Endothelial cell of umbilical vein (primary cell): ENCODE measurements around the gene LENEP. TPM values are rescaled to one million over a fixed set of nuclear protein-coding genes. Genes with fewer than 3 reads are reported as not detected.

Source experiments
- BruUV-seq: library from RNA; stranded (reverse); fragments of 400-500 nt; replicated peaks from 2 replicates; lab custom pipeline; 2021; lab: Mats Ljungman, UMichigan
- CTCF ChIA-PET: fragments of 300-600, 350-600 bp; sonication (Branson Sonifier 250); formaldehyde crosslinking; loops from one replicate; lab custom pipeline; 2021; ENCODE audit warnings: antibody characterized with exemption, inconsistent platforms; lab: Charles Lee
- POLR2A ChIA-PET: fragments of 300-600, 350-600 bp; sonication (Branson Sonifier 250); formaldehyde crosslinking; loops from one replicate; lab custom pipeline; 2021; ENCODE audit warnings: antibody characterized with exemption, inconsistent platforms; lab: Charles Lee
- DNase-seq: peaks from one replicate; pipeline ENCODE4 v3.0.0-alpha.2; 2011; ENCODE audit warnings: low read depth, low spot score
- FAIRE-seq: peaks from 2 replicates; lab custom pipeline; 2011; peaks lifted over from hg19 to GRCh38; lab: Jason Lieb, UNC
- H2AFZ ChIP-seq: 2 replicates; pipeline ENCODE4 v1.6.0; 2012; ENCODE audit warnings: low read depth, low read length, control low read depth, inconsistent platforms
- H3K27ac ChIP-seq: 2 replicates; pipeline ENCODE4 v1.5.1; 2011; ENCODE audit warnings: low read depth, mild to moderate bottlenecking, control low read depth, low read length, moderate library complexity; ENCODE audit not compliant: insufficient read depth
- H3K27me3 ChIP-seq, 2 experiments: 2 replicates each; pipeline versions ENCODE4 v1.6.0 to v1.6.1; 2011; ENCODE audit warnings: low read length in 2 of 2, mixed read lengths in 1 of 2; ENCODE audit not compliant: control insufficient read depth in 2 of 2, insufficient read depth in 2 of 2
- H3K36me3 ChIP-seq, 2 experiments: 2 replicates in 1 of 2; 3 replicates in 1 of 2; pipeline ENCODE4 v1.5.1; 2011; ENCODE audit warnings: low read length in 2 of 2, mild to moderate bottlenecking in 1 of 2, moderate library complexity in 1 of 2; ENCODE audit not compliant: control insufficient read depth in 2 of 2, insufficient read depth in 2 of 2; ENCODE audit errors: extremely low read depth in 1 of 2
- H3K4me1 ChIP-seq: 3 replicates; pipeline ENCODE4 v1.5.1; 2011; ENCODE audit warnings: mild to moderate bottlenecking, low read length; ENCODE audit not compliant: control insufficient read depth, insufficient read depth; ENCODE audit errors: extremely low read depth
- H3K4me2 ChIP-seq: 2 replicates; pipeline ENCODE4 v1.6.1; 2011; ENCODE audit warnings: low read length, control low read depth, mixed read lengths; ENCODE audit not compliant: insufficient read depth
- H3K4me3 ChIP-seq, 3 experiments: fragments of 200-600 bp in 1 of 3; sonication (generic), shearing (Covaris generic) in 1 of 3; replicated peaks in 1 of 3; 2 replicates each; pipeline ENCODE4 v1.5.1; 2011 to 2016; ENCODE audit warnings: control low read depth in 3 of 3, low read length in 3 of 3, mild to moderate bottlenecking in 2 of 3, inconsistent platforms in 1 of 3, low read depth in 1 of 3, moderate library complexity in 1 of 3; ENCODE audit not compliant: insufficient read depth in 1 of 3
- H3K79me2 ChIP-seq: 2 replicates; pipeline ENCODE4 v1.6.0; 2012; ENCODE audit warnings: low read length, inconsistent platforms; ENCODE audit not compliant: control insufficient read depth, insufficient read depth
- H3K9ac ChIP-seq: replicated peaks from 2 replicates; pipeline ENCODE3; 2011; ENCODE audit warnings: low read length, control low read depth; ENCODE audit not compliant: insufficient read depth; ENCODE audit errors: extremely low read depth
- H3K9me1 ChIP-seq: replicated peaks from 3 replicates; pipeline ENCODE4 v1.6.0; 2011; ENCODE audit warnings: mild to moderate bottlenecking, low read length; ENCODE audit not compliant: control insufficient read depth, insufficient read depth; ENCODE audit errors: extremely low read depth
- H3K9me3 ChIP-seq: replicated peaks from 2 replicates; pipeline ENCODE4 v1.5.1; 2012; ENCODE audit warnings: low read length, inconsistent platforms; ENCODE audit not compliant: control insufficient read depth, insufficient read depth
- H4K20me1 ChIP-seq: replicated peaks from 2 replicates; pipeline ENCODE3; 2011; ENCODE audit warnings: mild to moderate bottlenecking, low read length; ENCODE audit not compliant: control insufficient read depth, insufficient read depth; ENCODE audit errors: extremely low read depth
- CTCF ChIP-seq, 2 donors: IDR thresholded peaks; 1 replicate in 1 of 2; 2 replicates in 1 of 2; pipeline ENCODE4 v1.5.1; 2011; ENCODE audit warnings: low read length in 2 of 2, mild to moderate bottlenecking in 2 of 2, moderate library complexity in 2 of 2, control low read depth in 1 of 2, inconsistent platforms in 1 of 2, low read depth in 1 of 2; ENCODE audit not compliant: insufficient read depth in 1 of 2; ENCODE audit errors: extremely low read depth in 1 of 2
- EZH2 ChIP-seq: IDR thresholded peaks from 2 replicates; pipeline ENCODE4 v1.6.1; 2012; ENCODE audit warnings: borderline replicate concordance, low read depth, mild to moderate bottlenecking, moderate library complexity, low read length, inconsistent platforms; ENCODE audit not compliant: severe bottlenecking
- FOS ChIP-seq: IDR thresholded peaks from 2 replicates; pipeline ENCODE4 v1.6.1; 2011; ENCODE audit warnings: mild to moderate bottlenecking, low read length, moderate library complexity, borderline replicate concordance; ENCODE audit not compliant: insufficient read depth
- GATA2 ChIP-seq: IDR thresholded peaks from 2 replicates; pipeline ENCODE4 v1.7.0; 2011; ENCODE audit warnings: low read depth, mild to moderate bottlenecking, moderate library complexity, mixed read lengths, low read length; ENCODE audit not compliant: insufficient read length, insufficient read depth
- JUN ChIP-seq: IDR thresholded peaks from 2 replicates; pipeline ENCODE4 v1.6.1; 2011; ENCODE audit warnings: borderline replicate concordance, low read depth; ENCODE audit not compliant: insufficient read length, insufficient read depth
- MAX ChIP-seq: IDR thresholded peaks from 2 replicates; pipeline ENCODE4 v1.6.1; 2011; ENCODE audit not compliant: insufficient read depth, insufficient read length
- MYC ChIP-seq: IDR thresholded peaks from one replicate; pipeline ENCODE4 v1.6.1; 2011; ENCODE audit warnings: mild to moderate bottlenecking, low read depth, low read length
- POLR2A ChIP-seq: IDR thresholded peaks from 2 replicates; pipeline ENCODE4 v1.6.1; 2012; ENCODE audit warnings: low read depth, mild to moderate bottlenecking, control low read depth, low read length
- POLR2AphosphoS5 ChIP-seq: IDR thresholded peaks from 2 replicates; pipeline ENCODE4 v1.6.1; 2012; ENCODE audit warnings: low read depth, mild to moderate bottlenecking, control low read depth, low read length, moderate library complexity; ENCODE audit not compliant: insufficient read depth
- dilution Hi-C: fragments of 300-500 bp; cut with MboI; formaldehyde crosslinking; loops from one replicate; pipeline ENCODE4 v1.15.0; 2019; ENCODE audit warnings: low sequenced_read_pairs; ENCODE audit not compliant: extremely low pct_ligation_motif_present
- intact Hi-C: fragments of 100-400 bp; cut with micrococcal nuclease; formaldehyde crosslinking; loops from one replicate; pipeline ENCODE4 v1.10.0; 2022
- polyA plus RNA-seq, 4 experiments: library from polyadenylated mRNA; depleted of rRNA in 3 of 4; stranded (reverse) in 3 of 4; unstranded in 1 of 4; fragments of >200 nt; gene quantifications; 2 replicates each; pipeline versions ENCODE4 v1.2.1 to v1.2.3, GENCODE V29; 2011 to 2012; ENCODE audit warnings: missing spikeins in 1 of 4
- total RNA-seq: library from RNA; stranded (reverse); gene quantifications from 2 replicates; pipeline ENCODE4 v1.2.3, GENCODE V29; 2021

LENEP gene
- total and polyA plus RNA-seq, 2 donors (not counting 3 experiments of a cell fraction or from before 2014, with no cell fraction given): 0.64 TPM; not detected in 1

- dilution Hi-C loops: no loop called here
- no peak overlapping the region for H3K9ac ChIP-seq
- H3K27ac ChIP-seq: no peak overlapping the region
- H3K9me1 ChIP-seq: no peaks in the 10 kb centered on the region
- H3K4me2 ChIP-seq: no peak overlapping the region
- TF ChIP-seq GATA2: no peak
- no peak for TF ChIP-seq MYC
- TF ChIP-seq CTCF (IDR thresholded peaks at IDR 0.05; ENCODE audit: extremely low read depth in 1 of 2, insufficient read depth in 1 of 2, low read depth in 1 of 2, low read length in 2 of 2): no peak
- no peak for TF ChIP-seq FOS
- no peak for TF ChIP-seq POLR2A
- TF ChIP-seq POLR2AphosphoS5: no peak
- TF ChIP-seq EZH2: no peak
- no peak for TF ChIP-seq MAX
- no peak for TF ChIP-seq JUN
- DNase-seq (no peak), FAIRE-seq (no peak)
- H2AFZ ChIP-seq: no peak overlapping the region
- no peaks in the 10 kb centered on the region for H3K4me1 ChIP-seq
- no peaks in the 10 kb centered on the region for H3K79me2 ChIP-seq
- H3K4me3 ChIP-seq: no peak overlapping the region
- H3K9me3 ChIP-seq: no peaks in the 10 kb centered on the region
- H4K20me1 ChIP-seq: no peaks in the 10 kb centered on the region
- ChIA-PET POLR2A (no interaction called here), CTCF (interaction anchor here (0.7 to 4.2 kb wide), 4 partner anchors 14 to 38 kb away, joined by 3 to 11 read pairs (median 4); partner anchors contain the start of gene ADAM15)
- BruUV-seq: no TSS peak
- intact Hi-C loops: no loop called here
- H3K36me3 ChIP-seq: no peaks in the 10 kb centered on the region
- H3K27me3 ChIP-seq: no peaks in the 10 kb centered on the region
Observed at GRCh38 chr1:155030899-155031298, 37.5 kb downstream of the LENEP start.
